Measurements from ENCODE around the gene ARFIP1.
"Not testable (repeated sequence)": the region's sequence is repeated elsewhere in the genome, so short reads cannot be mapped to it uniquely, and the experiment has no call there.

The ARFIP1 gene

GRCh38 chr4:152779513-152780266 is at the start of gene ARFIP1, which contains the start of gene TIGD4:
Gene ARFIP1, plus strand, starts transcription at chr4:152779954. Its CDS starts 49,680 bp downstream, at chr4:152829634.
Gene TIGD4, minus strand, starts transcription at chr4:152779730. Its CDS starts 8,726 bp downstream, at chr4:152771004.
- DNase-seq: peak; percentile 95

GRCh38 chr4:152731997-152732396 is 47.8 kb upstream of the ARFIP1 start:
- DNase-seq: no peak

GRCh38 chr4:152734015-152734698 is 45.6 kb upstream of the ARFIP1 start:
- DNase-seq: no peak

- DNase-seq: no peak
These were observed 45.1 kb upstream of the ARFIP1 start for GRCh38 chr4:152734699-152735050.

GRCh38 chr4:152735396-152735859 is 44.3 kb upstream of the ARFIP1 start:
- peak; percentile 5 for DNase-seq

- DNase-seq: peak; percentile 43
These were observed 43.8 kb upstream of the ARFIP1 start for GRCh38 chr4:152735906-152736305.

- no peak for DNase-seq
These were observed 40.9 kb upstream of the ARFIP1 start for GRCh38 chr4:152738827-152739226.

- no peak for DNase-seq
These were observed 32.3 kb upstream of the ARFIP1 start for GRCh38 chr4:152747444-152747843.

GRCh38 chr4:152748619-152749018 is 31.1 kb upstream of the ARFIP1 start:
- no peak for DNase-seq

- no peak for DNase-seq
These were observed 16.0 kb upstream of the ARFIP1 start for GRCh38 chr4:152763796-152764195.

- not testable (repeated sequence) for DNase-seq
These were observed 14.6 kb upstream of the ARFIP1 start for GRCh38 chr4:152765069-152765737.

- no peak for DNase-seq
These were observed 7.8 kb upstream of the ARFIP1 start for GRCh38 chr4:152771741-152772533.

- no peak for DNase-seq
These were observed 6.4 kb upstream of the ARFIP1 start for GRCh38 chr4:152773339-152773738.

GRCh38 chr4:152773953-152774352 is 5.8 kb upstream of the ARFIP1 start:
- DNase-seq: no peak

GRCh38 chr4:152776352-152776751 is 3.4 kb upstream of the ARFIP1 start:
- DNase-seq: no peak

GRCh38 chr4:152777488-152777887 is 2.3 kb upstream of the ARFIP1 start:
- no peak for DNase-seq

GRCh38 chr4:152778656-152779512 is 870 bp upstream of the ARFIP1 start:
- DNase-seq: no peak

GRCh38 chr4:152780267-152780778 is 569 bp downstream of the ARFIP1 start:
- DNase-seq: no peak

GRCh38 chr4:152784490-152785350 is 5.0 kb downstream of the ARFIP1 start:
- no peak for DNase-seq
